ENCODE data around the gene FBXL7.

- no peak for TF ChIP-seq CBX5 (IDR thresholded peaks at IDR 0.05; ENCODE audit: low read depth, low read length)
- no peak for TF ChIP-seq CTCF (IDR thresholded peaks at IDR 0.05; ENCODE audit: control extremely low read depth in 1 of 3, insufficient read depth in 1 of 3, low read depth in 1 of 3, low read length in 3 of 3)
- TF ChIP-seq KDM5A (IDR thresholded peaks at IDR 0.05; ENCODE audit: low read length): no peak
- no peak for TF ChIP-seq CREB1 (IDR thresholded peaks at IDR 0.05)
- TF ChIP-seq, protein P1, sequence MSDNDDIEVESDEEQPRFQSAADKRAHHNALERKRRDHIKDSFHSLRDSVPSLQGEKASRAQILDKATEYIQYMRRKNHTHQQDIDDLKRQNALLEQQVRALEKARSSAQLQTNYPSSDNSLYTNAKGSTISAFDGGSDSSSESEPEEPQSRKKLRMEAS (IDR thresholded peaks at IDR 0.05): no peak
- no peak for TF ChIP-seq TBP (IDR thresholded peaks at IDR 0.05; ENCODE audit: low read depth, low read length)
Observed at GRCh38 chr5:15946026-15946425, 446.0 kb downstream of the FBXL7 start.

All from H1 (cell line).